HepG2 (cell line): ENCODE measurements around the gene GRB10. TPM values are rescaled to one million over a fixed set of nuclear protein-coding genes. Genes with fewer than 3 reads are reported as not detected.

Experiments
- ATAC-seq: fragments of 200-7000 bp; cut with Tn5 transposase; 3 replicates; pipeline ENCODE4 v1.9.1; 2020; ENCODE audit warnings: mild to moderate bottlenecking, moderate library complexity
- BruUV-seq: library from RNA; stranded (reverse); fragments of 400-500 nt; replicated peaks from 2 replicates; lab custom pipeline; 2021; lab: Mats Ljungman, UMichigan
- CTCF ChIA-PET: fragments of 300-600 bp; formaldehyde crosslinking; extraction: SDS; loops from one replicate; lab custom pipeline; 2021; ENCODE audit warnings: low total read pairs, inconsistent platforms, low intra/inter-chr PET ratio; lab: Yijun Ruan, JAX
- POLR2A ChIA-PET: fragments of 350-600 bp; sonication (Branson Sonifier 250); formaldehyde crosslinking; loops from one replicate; lab custom pipeline; 2020; ENCODE audit warnings: antibody characterized with exemption, inconsistent platforms; lab: Yijun Ruan, JAX
- DNase-seq: peaks from one replicate; pipeline ENCODE4 v3.0.0-alpha.2; 2015; ENCODE audit warnings: low spot score
- FAIRE-seq: peaks from 3 replicates; lab custom pipeline; 2011; peaks lifted over from hg19 to GRCh38; lab: Jason Lieb, UNC
- H2AFZ ChIP-seq: one replicate; pipeline ENCODE4 v1.6.1; 2011; ENCODE audit warnings: low read length, inconsistent platforms
- H3K27ac ChIP-seq: fragments of 300-600 bp; 3 replicates; pipeline ENCODE4 v1.8.0; 2011; ENCODE audit warnings: mixed run types, mild to moderate bottlenecking, mixed read lengths, low read length, inconsistent platforms; ENCODE audit not compliant: insufficient read depth; ENCODE audit errors: extremely low read length
- H3K27me3 ChIP-seq, 2 experiments: fragments of 200-600 bp in 1 of 2; 2 replicates in 1 of 2; 3 replicates in 1 of 2; pipeline versions ENCODE4 v1.6.0 to v1.8.0; 2011; ENCODE audit warnings: low read length in 2 of 2, mild to moderate bottlenecking in 2 of 2, moderate library complexity in 2 of 2, inconsistent platforms in 1 of 2; ENCODE audit not compliant: insufficient read depth in 2 of 2, control insufficient read depth in 1 of 2
- H3K36me3 ChIP-seq, 2 experiments: fragments of 200-600 bp in 1 of 2; replicated peaks in 1 of 2; 2 replicates in 1 of 2; 3 replicates in 1 of 2; pipeline versions ENCODE4 v1.5.1 to v1.8.0; 2011; ENCODE audit warnings: low read length in 2 of 2, inconsistent platforms in 1 of 2; ENCODE audit not compliant: insufficient read depth in 2 of 2, control insufficient read depth in 1 of 2
- H3K4me1 ChIP-seq: 2 replicates; pipeline ENCODE4 v1.5.1; 2012; ENCODE audit warnings: low read length, inconsistent platforms; ENCODE audit not compliant: insufficient read depth
- H3K4me2 ChIP-seq: 2 replicates; pipeline ENCODE4 v1.6.0; 2011; ENCODE audit warnings: low read depth, low read length, inconsistent platforms
- H3K4me3 ChIP-seq, 3 experiments: fragments of 200-600 bp in 1 of 3; sonication (generic), shearing (Covaris generic) in 1 of 3; replicated peaks in 1 of 3; 2 replicates each; pipeline ENCODE4 v1.5.1; 2011 to 2016; ENCODE audit warnings: low read length in 3 of 3, inconsistent platforms in 2 of 3, low read depth in 2 of 3, mild to moderate bottlenecking in 2 of 3, control low read depth in 1 of 3, mixed read lengths in 1 of 3; ENCODE audit not compliant: insufficient read depth in 1 of 3
- H3K79me2 ChIP-seq: one replicate; pipeline ENCODE4 v1.6.1; 2011; ENCODE audit warnings: low read length, inconsistent platforms; ENCODE audit not compliant: insufficient read depth
- H3K9ac ChIP-seq: 2 replicates; pipeline ENCODE4 v1.6.0; 2011; ENCODE audit warnings: mild to moderate bottlenecking, low read depth, low read length, inconsistent platforms; ENCODE audit not compliant: insufficient read depth
- H3K9me3 ChIP-seq: 2 replicates; pipeline ENCODE4 v1.5.1; 2012; ENCODE audit warnings: mild to moderate bottlenecking, low read length
- H4K20me1 ChIP-seq: 2 replicates; pipeline ENCODE4 v1.6.0; 2011; ENCODE audit warnings: inconsistent platforms, mild to moderate bottlenecking, low read length, moderate library complexity; ENCODE audit not compliant: insufficient read depth
- BRD4 ChIP-seq: sonication (generic); formaldehyde crosslinking; IDR thresholded peaks from 2 replicates; pipeline ENCODE4 v1.4.0; 2020; ENCODE audit warnings: missing genetic modification reagents
- CEBPB ChIP-seq: IDR thresholded peaks from 2 replicates; pipeline ENCODE4 v1.6.1; 2011; ENCODE audit warnings: low read depth, low read length, improper control_type of control experiment, borderline replicate concordance
- ELF4 ChIP-seq: sonication (generic); formaldehyde crosslinking; IDR thresholded peaks from 2 replicates; pipeline ENCODE4 v1.5.0; 2020; ENCODE audit warnings: missing genetic modification reagents, mild to moderate bottlenecking, moderate library complexity, borderline replicate concordance
- JUN ChIP-seq: sonication (generic); formaldehyde crosslinking; IDR thresholded peaks from 2 replicates; pipeline ENCODE4 v1.4.0; 2020; ENCODE audit warnings: mild to moderate bottlenecking, missing genetic modification reagents
- LCORL ChIP-seq, 2 experiments: fragments of 450-650 bp in 1 of 2; sonication (generic) in 1 of 2; formaldehyde crosslinking in 1 of 2; IDR thresholded peaks; 2 replicates each; pipeline versions ENCODE4 v1.5.0 to v1.6.1; 2017 to 2020; ENCODE audit warnings: antibody characterized with exemption in 1 of 2, missing genetic modification reagents in 1 of 2
- NBN ChIP-seq: fragments of 450-650 bp; conservative IDR thresholded peaks from 2 replicates; pipeline ENCODE4 v1.6.1; 2017
- NFE2L2 ChIP-seq: fragments of 150-350 bp; IDR thresholded peaks from 2 replicates; pipeline ENCODE4 v1.6.1; 2014; ENCODE audit warnings: low read length
- REPIN1 ChIP-seq: sonication (generic); formaldehyde crosslinking; IDR thresholded peaks from 2 replicates; pipeline ENCODE4 v1.8.0; 2022; ENCODE audit warnings: missing genetic modification reagents, low read depth, mild to moderate bottlenecking, borderline replicate concordance
- SNRNP70 ChIP-seq: fragments of 200-400 bp; formaldehyde crosslinking; IDR thresholded peaks from 2 replicates; pipeline ENCODE4 v1.6.1; 2017; ENCODE audit warnings: mild to moderate bottlenecking, low read depth, low read length, moderate library complexity
- STAG1 ChIP-seq: sonication (generic); formaldehyde crosslinking; IDR thresholded peaks from 2 replicates; pipeline ENCODE4 v1.4.0; 2020; ENCODE audit warnings: missing genetic modification reagents
- ZC3H13 ChIP-seq: sonication (generic); formaldehyde crosslinking; IDR thresholded peaks from 2 replicates; pipeline ENCODE4 v1.8.1; 2023; ENCODE audit warnings: mild to moderate bottlenecking, missing genetic modification reagents, moderate library complexity
- WGBS: methylation state at CpG from one replicate; pipeline ENCODE4 v1.1.6; 2017; ENCODE audit warnings: low lambda C conversion rate; 5-methylcytosine and 5-hydroxymethylcytosine counted together
- in situ Hi-C: cut with HindIII; loops from 2 replicates; pipeline ENCODE4 v1.10.0; 2017; ENCODE audit warnings: low pct_unique_long_range_greater_than_20kb; ENCODE audit not compliant: extremely low pct_ligation_motif_present
- intact Hi-C: fragments of 100-400 bp; cut with micrococcal nuclease; formaldehyde crosslinking; loops from one replicate; pipeline ENCODE4 v1.10.0; 2022; ENCODE audit not compliant: unreplicated experiment
- polyA plus RNA-seq, 8 experiments: library from polyadenylated mRNA; depleted of rRNA in 3 of 8; stranded (reverse) in 7 of 8; unstranded in 1 of 8; fragments of >200 nt; fragmentation: Illumina TruSeq in 4 of 8; extraction: Trizol in 4 of 8; gene quantifications; 2 replicates each; pipeline versions ENCODE4 v1.2.1 to v1.2.3, GENCODE V29; 2011 to 2016; ENCODE audit warnings: low read depth in 4 of 8, missing spikeins in 1 of 8, mixed read lengths in 1 of 8; ENCODE audit not compliant: insufficient read depth in 1 of 8
- total RNA-seq, 5 experiments: library from RNA; depleted of rRNA; stranded (reverse); fragments of >200 nt; fragmentation: Illumina TruSeq; extraction: Trizol; gene quantifications; 2 replicates each; pipeline ENCODE4 v1.2.3, GENCODE V29; 2016; ENCODE audit warnings: low read depth in 1 of 5
- TF ChIP-seq, protein P1 (sequence below): sonication (generic); formaldehyde crosslinking; IDR thresholded peaks from 2 replicates; pipeline ENCODE4 v1.9.0; 2022; ENCODE audit warnings: missing genetic modification reagents, mild to moderate bottlenecking, borderline replicate concordance
- TF ChIP-seq, protein P2 (sequence below): sonication (generic); formaldehyde crosslinking; IDR thresholded peaks from 2 replicates; pipeline ENCODE4 v1.4.0; 2020; ENCODE audit warnings: mild to moderate bottlenecking, missing genetic modification reagents
- TF ChIP-seq, protein P3 (sequence below): IDR thresholded peaks from 2 replicates; pipeline ENCODE4 v1.6.1; 2016; ENCODE audit warnings: low read depth, borderline replicate concordance

The GRB10 gene
- total and polyA plus RNA-seq, 2 of the 13 experiments (the other 11 are each of a cell fraction or from before 2014, with no cell fraction given), result 4.0 to 6.8 TPM

- POLR2A ChIA-PET, result no interaction called here
- no peak for FAIRE-seq
- H3K79me2 ChIP-seq, result no peaks in the 10 kb centered on the region
These were observed 59.5 kb downstream of the GRB10 start for GRCh38 chr7:50723173-50723572.

More at GRCh38 chr7:50723173-50723572, 59.5 kb downstream of the GRB10 start:
- H4K20me1 ChIP-seq, result no peaks in the 10 kb centered on the region
- no TSS peak for BruUV-seq
- TF ChIP-seq, protein P1, sequence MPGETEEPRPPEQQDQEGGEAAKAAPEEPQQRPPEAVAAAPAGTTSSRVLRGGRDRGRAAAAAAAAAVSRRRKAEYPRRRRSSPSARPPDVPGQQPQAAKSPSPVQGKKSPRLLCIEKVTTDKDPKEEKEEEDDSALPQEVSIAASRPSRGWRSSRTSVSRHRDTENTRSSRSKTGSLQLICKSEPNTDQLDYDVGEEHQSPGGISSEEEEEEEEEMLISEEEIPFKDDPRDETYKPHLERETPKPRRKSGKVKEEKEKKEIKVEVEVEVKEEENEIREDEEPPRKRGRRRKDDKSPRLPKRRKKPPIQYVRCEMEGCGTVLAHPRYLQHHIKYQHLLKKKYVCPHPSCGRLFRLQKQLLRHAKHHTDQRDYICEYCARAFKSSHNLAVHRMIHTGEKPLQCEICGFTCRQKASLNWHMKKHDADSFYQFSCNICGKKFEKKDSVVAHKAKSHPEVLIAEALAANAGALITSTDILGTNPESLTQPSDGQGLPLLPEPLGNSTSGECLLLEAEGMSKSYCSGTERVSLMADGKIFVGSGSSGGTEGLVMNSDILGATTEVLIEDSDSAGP, result no peak
- TF ChIP-seq CEBPB, result no peak
- TF ChIP-seq ELF4 (CRISPR knock-in tag), result no peak
- TF ChIP-seq JUN (CRISPR knock-in tag), result no peak
- no peak for TF ChIP-seq STAG1 (CRISPR knock-in tag)
- TF ChIP-seq REPIN1 (CRISPR knock-in tag), result no peak
- TF ChIP-seq SNRNP70, result no peak
- TF ChIP-seq ZC3H13, result no peak
- no peak for TF ChIP-seq BRD4
- TF ChIP-seq NBN, result no peak
- TF ChIP-seq, protein P2, sequence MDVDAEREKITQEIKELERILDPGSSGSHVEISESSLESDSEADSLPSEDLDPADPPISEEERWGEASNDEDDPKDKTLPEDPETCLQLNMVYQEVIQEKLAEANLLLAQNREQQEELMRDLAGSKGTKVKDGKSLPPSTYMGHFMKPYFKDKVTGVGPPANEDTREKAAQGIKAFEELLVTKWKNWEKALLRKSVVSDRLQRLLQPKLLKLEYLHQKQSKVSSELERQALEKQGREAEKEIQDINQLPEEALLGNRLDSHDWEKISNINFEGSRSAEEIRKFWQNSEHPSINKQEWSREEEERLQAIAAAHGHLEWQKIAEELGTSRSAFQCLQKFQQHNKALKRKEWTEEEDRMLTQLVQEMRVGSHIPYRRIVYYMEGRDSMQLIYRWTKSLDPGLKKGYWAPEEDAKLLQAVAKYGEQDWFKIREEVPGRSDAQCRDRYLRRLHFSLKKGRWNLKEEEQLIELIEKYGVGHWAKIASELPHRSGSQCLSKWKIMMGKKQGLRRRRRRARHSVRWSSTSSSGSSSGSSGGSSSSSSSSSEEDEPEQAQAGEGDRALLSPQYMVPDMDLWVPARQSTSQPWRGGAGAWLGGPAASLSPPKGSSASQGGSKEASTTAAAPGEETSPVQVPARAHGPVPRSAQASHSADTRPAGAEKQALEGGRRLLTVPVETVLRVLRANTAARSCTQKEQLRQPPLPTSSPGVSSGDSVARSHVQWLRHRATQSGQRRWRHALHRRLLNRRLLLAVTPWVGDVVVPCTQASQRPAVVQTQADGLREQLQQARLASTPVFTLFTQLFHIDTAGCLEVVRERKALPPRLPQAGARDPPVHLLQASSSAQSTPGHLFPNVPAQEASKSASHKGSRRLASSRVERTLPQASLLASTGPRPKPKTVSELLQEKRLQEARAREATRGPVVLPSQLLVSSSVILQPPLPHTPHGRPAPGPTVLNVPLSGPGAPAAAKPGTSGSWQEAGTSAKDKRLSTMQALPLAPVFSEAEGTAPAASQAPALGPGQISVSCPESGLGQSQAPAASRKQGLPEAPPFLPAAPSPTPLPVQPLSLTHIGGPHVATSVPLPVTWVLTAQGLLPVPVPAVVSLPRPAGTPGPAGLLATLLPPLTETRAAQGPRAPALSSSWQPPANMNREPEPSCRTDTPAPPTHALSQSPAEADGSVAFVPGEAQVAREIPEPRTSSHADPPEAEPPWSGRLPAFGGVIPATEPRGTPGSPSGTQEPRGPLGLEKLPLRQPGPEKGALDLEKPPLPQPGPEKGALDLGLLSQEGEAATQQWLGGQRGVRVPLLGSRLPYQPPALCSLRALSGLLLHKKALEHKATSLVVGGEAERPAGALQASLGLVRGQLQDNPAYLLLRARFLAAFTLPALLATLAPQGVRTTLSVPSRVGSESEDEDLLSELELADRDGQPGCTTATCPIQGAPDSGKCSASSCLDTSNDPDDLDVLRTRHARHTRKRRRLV, result no peak
- no peak for TF ChIP-seq LCORL (IDR thresholded peaks at IDR 0.05)
- no peak for TF ChIP-seq LCORL (CRISPR knock-in tag; IDR thresholded peaks at IDR 0.05)
- no peak for TF ChIP-seq NFE2L2
- TF ChIP-seq, protein P3, sequence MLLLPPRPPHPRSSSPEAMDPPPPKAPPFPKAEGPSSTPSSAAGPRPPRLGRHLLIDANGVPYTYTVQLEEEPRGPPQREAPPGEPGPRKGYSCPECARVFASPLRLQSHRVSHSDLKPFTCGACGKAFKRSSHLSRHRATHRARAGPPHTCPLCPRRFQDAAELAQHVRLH (CRISPR knock-in tag), result no peak
- in situ Hi-C loops (no loop called here), intact Hi-C loops (no loop called here)
- no peaks in the 10 kb centered on the region for H3K9me3 ChIP-seq
- H3K4me2 ChIP-seq, result no peak overlapping the region
- H3K27me3 ChIP-seq, result no peaks in the 10 kb centered on the region
- WGBS, result 71% methylated on average over 2 of the region's 4 CpGs
- no peak overlapping the region for H3K27ac ChIP-seq
- DNase-seq (no peak), ATAC-seq (no peak)
- no peak overlapping the region for H2AFZ ChIP-seq
- peaks cover 23% of the 10 kb centered on the region for H3K4me1 ChIP-seq
- CTCF ChIA-PET, result no interaction called here
- H3K36me3 ChIP-seq, result no peaks in the 10 kb centered on the region
- no peak overlapping the region for H3K4me3 ChIP-seq
- no peak overlapping the region for H3K9ac ChIP-seq
